IgD-negative memory B cell (primary cell): Measurements from ENCODE around the gene UQCRC1. TPM values are rescaled to one million over a fixed set of nuclear protein-coding genes. Genes with fewer than 3 reads are reported as not detected.
"Not testable (repeated sequence)": the region's sequence is repeated elsewhere in the genome, so short reads cannot be mapped to it uniquely, and the experiment has no call there.

Source experiments
- H3K27ac Mint-ChIP-seq, 3 donors: one replicate each; pipeline ENCODE4 v1.8.0; 2020 to 2022; ENCODE audit warnings: mild to moderate bottlenecking in 3 of 3, mixed read lengths in 3 of 3, moderate library complexity in 1 of 3
- H3K27me3 Mint-ChIP-seq: one replicate; pipeline ENCODE4 v1.8.0; 2021; ENCODE audit warnings: mixed read lengths
- H3K36me3 Mint-ChIP-seq: one replicate; pipeline ENCODE4 v1.8.0; 2020; ENCODE audit warnings: mild to moderate bottlenecking, mixed read lengths
- H3K4me1 Mint-ChIP-seq, 3 donors: one replicate each; pipeline ENCODE4 v1.8.0; 2020 to 2022; ENCODE audit warnings: mixed read lengths in 3 of 3, mild to moderate bottlenecking in 1 of 3
- H3K4me3 Mint-ChIP-seq, 4 donors: one replicate each; pipeline ENCODE4 v1.8.0; 2020 to 2022; ENCODE audit warnings: mild to moderate bottlenecking in 4 of 4, mixed read lengths in 4 of 4, moderate library complexity in 3 of 4
- H3K9me3 Mint-ChIP-seq, 3 donors: one replicate each; pipeline ENCODE4 v1.8.0; 2020 to 2021; ENCODE audit warnings: mixed read lengths in 3 of 3, mild to moderate bottlenecking in 1 of 3
- polyA plus RNA-seq: library from polyadenylated mRNA; unstranded; fragments of 300-500 nt; fragmentation: Illumina TruSeq; gene quantifications from one replicate; pipeline ENCODE4 v1.2.3, GENCODE V29; 2021

Gene UQCRC1
- polyA plus RNA-seq, 1 donor from 2014 or later = 147 TPM

GRCh38 chr3:48552111-48552951 lies 57.1 kb downstream of the UQCRC1 start:
- H3K9me3 Mint-ChIP-seq = no peaks in the 10 kb centered on the region
- H3K4me1 Mint-ChIP-seq = peaks cover 5 to 6% (median 5%) of the 10 kb centered on the region in 3 donors
- no peaks in the 10 kb centered on the region for H3K27me3 Mint-ChIP-seq
- H3K36me3 Mint-ChIP-seq = no peaks in the 10 kb centered on the region
- no peak overlapping the region for H3K27ac Mint-ChIP-seq
- no peak overlapping the region for H3K4me3 Mint-ChIP-seq

DNA sequence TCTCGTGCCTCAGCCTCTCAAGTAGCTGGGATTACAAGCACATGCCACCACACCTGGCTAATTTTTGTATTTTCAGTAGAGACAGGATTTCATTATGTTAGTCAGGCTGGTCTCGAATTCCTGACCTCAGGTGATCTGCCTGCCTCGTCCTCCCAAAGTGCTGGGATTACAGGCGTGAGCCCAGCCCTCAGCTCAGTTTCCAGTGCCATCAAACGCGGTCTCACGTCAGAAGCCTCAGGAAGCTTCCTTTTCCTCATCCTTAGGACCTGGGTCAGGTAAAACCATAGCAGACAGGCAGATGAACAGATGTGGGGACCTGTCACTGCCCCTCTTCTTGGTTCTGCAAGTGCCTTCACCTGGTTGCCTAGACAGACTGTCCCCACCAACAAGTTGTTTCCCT lies 57.8 kb downstream of the UQCRC1 start:
- not testable (repeated sequence) for H3K4me1 Mint-ChIP-seq, H3K27ac Mint-ChIP-seq, H3K36me3 Mint-ChIP-seq, H3K9me3 Mint-ChIP-seq, H3K4me3 Mint-ChIP-seq, H3K27me3 Mint-ChIP-seq

Other genes starting within 250 kb of the UQCRC1 start
- gene FBXW12, start 237.4 kb downstream of the UQCRC1 start, polyA plus RNA-seq = not detected
- gene PLXNB1, start 179.6 kb downstream of the UQCRC1 start, polyA plus RNA-seq = not detected
- gene CCDC51, start 169.5 kb downstream of the UQCRC1 start, polyA plus RNA-seq = 13.4 TPM
- gene TMA7, start 169.4 kb downstream of the UQCRC1 start, polyA plus RNA-seq = 701 TPM
- gene ATRIP, start 162.9 kb downstream of the UQCRC1 start, polyA plus RNA-seq = 13.9 TPM
- gene SHISA5, start 105.5 kb downstream of the UQCRC1 start, polyA plus RNA-seq = 307 TPM
- 1.5 TPM for gene PFKFB4, start 52.8 kb downstream of the UQCRC1 start, polyA plus RNA-seq
- gene UCN2, start 45.9 kb downstream of the UQCRC1 start, polyA plus RNA-seq = not detected
- not detected for gene COL7A1, start 14.3 kb downstream of the UQCRC1 start, polyA plus RNA-seq
- gene TMEM89, start 12.1 kb upstream of the UQCRC1 start, polyA plus RNA-seq = not detected
- 1.4 TPM for gene SLC26A6, start 25.8 kb upstream of the UQCRC1 start, polyA plus RNA-seq
- 0.59 TPM for gene CELSR3, start 53.2 kb upstream of the UQCRC1 start, polyA plus RNA-seq
- gene NCKIPSD, start 76.3 kb upstream of the UQCRC1 start, polyA plus RNA-seq = 17.2 TPM
- gene IP6K2, start 107.6 kb upstream of the UQCRC1 start, polyA plus RNA-seq = 43.4 TPM
- 10.0 TPM for gene PRKAR2A, start 238.2 kb upstream of the UQCRC1 start, polyA plus RNA-seq